DOHH2 (cell line): ENCODE measurements around the gene METTL25.

Experiments
- H3F3A ChIP-seq: fragments of 200-600 bp; sonication (generic), shearing (Covaris generic); 2 replicates; pipeline ENCODE4 v1.6.0; 2016; ENCODE audit warnings: antibody characterized with exemption, mild to moderate bottlenecking; ENCODE audit not compliant: control insufficient read depth, insufficient read depth
- H3K27ac ChIP-seq: fragments of 200-600 bp; sonication (generic); 2 replicates; pipeline ENCODE4 v1.5.1; 2014; ENCODE audit warnings: low read depth, mild to moderate bottlenecking, low read length, moderate library complexity
- H3K27me3 ChIP-seq: fragments of 200-600 bp; sonication (generic); 2 replicates; pipeline ENCODE4 v1.6.1; 2014; ENCODE audit warnings: mild to moderate bottlenecking, low read length, mixed read lengths; ENCODE audit not compliant: control insufficient read depth
- H3K36me3 ChIP-seq: fragments of 200-600 bp; sonication (generic); 2 replicates; pipeline ENCODE4 v1.6.1; 2014; ENCODE audit warnings: mild to moderate bottlenecking, low read length, moderate library complexity, mixed read lengths; ENCODE audit not compliant: control insufficient read depth
- H3K4me1 ChIP-seq: fragments of 200-600 bp; sonication (generic); 2 replicates; pipeline ENCODE4 v1.6.1; 2014; ENCODE audit warnings: mild to moderate bottlenecking, low read length, mixed read lengths; ENCODE audit not compliant: control insufficient read depth
- H3K4me2 ChIP-seq: fragments of 200-600 bp; sonication (generic); 2 replicates; pipeline ENCODE4 v1.6.0; 2014; ENCODE audit warnings: mild to moderate bottlenecking, low read length, moderate library complexity
- H3K4me3 ChIP-seq: fragments of 200-600 bp; sonication (generic); 2 replicates; pipeline ENCODE4 v1.5.1; 2014; ENCODE audit warnings: mild to moderate bottlenecking, low read length, mixed read lengths
- H3K79me2 ChIP-seq: fragments of 200-600 bp; sonication (generic); 2 replicates; pipeline ENCODE4 v1.6.1; 2014; ENCODE audit warnings: mild to moderate bottlenecking, low read length, mixed read lengths; ENCODE audit not compliant: control insufficient read depth
- H3K9me2 ChIP-seq: fragments of 200-600 bp; sonication (generic); replicated peaks from 2 replicates; pipeline ENCODE4 v1.6.1; 2014; ENCODE audit warnings: mild to moderate bottlenecking, low read length, mixed read lengths; ENCODE audit not compliant: control insufficient read depth
- H3K9me3 ChIP-seq: fragments of 200-600 bp; sonication (generic); 2 replicates; pipeline ENCODE4 v1.6.1; 2014; ENCODE audit warnings: antibody characterized with exemption, low read length, mixed read lengths; ENCODE audit not compliant: control insufficient read depth, insufficient read depth
- H4K20me1 ChIP-seq: fragments of 200-600 bp; sonication (generic); 2 replicates; pipeline ENCODE4 v1.6.0; 2014; ENCODE audit warnings: low read depth, mild to moderate bottlenecking, antibody characterized with exemption, low read length, moderate library complexity; ENCODE audit not compliant: control insufficient read depth, insufficient read depth
- EZH2phosphoT487 ChIP-seq: fragments of 200-600 bp; sonication (generic); IDR thresholded peaks from 2 replicates; pipeline ENCODE4 v1.6.1; 2017; ENCODE audit warnings: borderline replicate concordance, mild to moderate bottlenecking, antibody characterized with exemption, low read length, moderate library complexity, mixed read lengths
- TF ChIP-seq, protein P1 (sequence below): fragments of 200-600 bp; sonication (generic); IDR thresholded peaks from one replicate; pipeline ENCODE4 v1.5.1; 2014; ENCODE audit warnings: antibody characterized with exemption, mild to moderate bottlenecking, low read depth, low read length; ENCODE audit not compliant: poor library complexity, severe bottlenecking

The METTL25 gene

DNA sequence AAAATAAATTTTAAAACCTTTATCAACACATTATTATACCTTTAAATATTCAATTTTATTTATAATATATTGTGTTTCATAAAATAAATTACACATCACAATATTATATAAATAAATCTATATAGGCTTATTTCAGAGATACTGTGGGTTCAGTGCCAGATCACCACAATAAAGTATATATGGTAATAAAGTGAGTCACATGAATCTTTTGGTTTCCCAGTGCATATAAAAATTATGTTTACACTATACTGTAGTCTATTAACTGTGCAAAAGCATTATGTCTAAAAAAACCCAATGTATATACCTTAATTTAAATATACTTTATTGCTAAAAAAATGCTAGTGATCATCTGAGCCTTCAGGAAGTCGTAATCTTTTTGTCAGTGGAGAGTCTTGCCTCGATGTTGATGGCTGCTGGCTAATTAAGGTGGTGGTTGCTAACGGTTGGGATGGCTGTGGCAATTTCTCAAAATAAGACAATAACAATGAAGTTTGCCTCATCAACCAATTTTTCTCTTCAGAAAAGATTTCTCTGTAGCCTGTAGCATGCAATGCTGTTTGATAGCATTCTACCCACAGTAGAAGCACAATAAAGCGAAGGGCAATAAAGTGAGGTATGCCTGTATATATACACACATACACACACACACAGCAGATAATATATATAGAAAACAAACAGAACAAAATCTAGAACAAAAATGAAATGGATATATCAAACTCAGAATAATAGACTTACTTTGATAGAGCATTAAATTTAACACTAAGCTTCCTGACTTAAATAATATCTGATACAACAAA, 32.6 kb upstream of the METTL25 start:
- Histone ChIP-seq H3K36me3 (no peaks in the 10 kb centered on the region), H3K27ac (no peak overlapping the region), H3K9me2 (no peaks in the 10 kb centered on the region), H3K4me3 (no peak overlapping the region), H3F3A (no peaks in the 10 kb centered on the region), H3K4me2 (no peak overlapping the region), H3K79me2 (no peaks in the 10 kb centered on the region), H3K9me3 (no peaks in the 10 kb centered on the region), H4K20me1 (no peaks in the 10 kb centered on the region), H3K27me3 (0 out of 2 replicates have a peak, but pooled peaks cover 4% of the 10 kb centered on the region), H3K4me1 (no peaks in the 10 kb centered on the region)
- no peak for TF ChIP-seq EZH2phosphoT487
- TF ChIP-seq, protein P1, sequence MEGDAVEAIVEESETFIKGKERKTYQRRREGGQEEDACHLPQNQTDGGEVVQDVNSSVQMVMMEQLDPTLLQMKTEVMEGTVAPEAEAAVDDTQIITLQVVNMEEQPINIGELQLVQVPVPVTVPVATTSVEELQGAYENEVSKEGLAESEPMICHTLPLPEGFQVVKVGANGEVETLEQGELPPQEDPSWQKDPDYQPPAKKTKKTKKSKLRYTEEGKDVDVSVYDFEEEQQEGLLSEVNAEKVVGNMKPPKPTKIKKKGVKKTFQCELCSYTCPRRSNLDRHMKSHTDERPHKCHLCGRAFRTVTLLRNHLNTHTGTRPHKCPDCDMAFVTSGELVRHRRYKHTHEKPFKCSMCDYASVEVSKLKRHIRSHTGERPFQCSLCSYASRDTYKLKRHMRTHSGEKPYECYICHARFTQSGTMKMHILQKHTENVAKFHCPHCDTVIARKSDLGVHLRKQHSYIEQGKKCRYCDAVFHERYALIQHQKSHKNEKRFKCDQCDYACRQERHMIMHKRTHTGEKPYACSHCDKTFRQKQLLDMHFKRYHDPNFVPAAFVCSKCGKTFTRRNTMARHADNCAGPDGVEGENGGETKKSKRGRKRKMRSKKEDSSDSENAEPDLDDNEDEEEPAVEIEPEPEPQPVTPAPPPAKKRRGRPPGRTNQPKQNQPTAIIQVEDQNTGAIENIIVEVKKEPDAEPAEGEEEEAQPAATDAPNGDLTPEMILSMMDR = no peak

DNA sequence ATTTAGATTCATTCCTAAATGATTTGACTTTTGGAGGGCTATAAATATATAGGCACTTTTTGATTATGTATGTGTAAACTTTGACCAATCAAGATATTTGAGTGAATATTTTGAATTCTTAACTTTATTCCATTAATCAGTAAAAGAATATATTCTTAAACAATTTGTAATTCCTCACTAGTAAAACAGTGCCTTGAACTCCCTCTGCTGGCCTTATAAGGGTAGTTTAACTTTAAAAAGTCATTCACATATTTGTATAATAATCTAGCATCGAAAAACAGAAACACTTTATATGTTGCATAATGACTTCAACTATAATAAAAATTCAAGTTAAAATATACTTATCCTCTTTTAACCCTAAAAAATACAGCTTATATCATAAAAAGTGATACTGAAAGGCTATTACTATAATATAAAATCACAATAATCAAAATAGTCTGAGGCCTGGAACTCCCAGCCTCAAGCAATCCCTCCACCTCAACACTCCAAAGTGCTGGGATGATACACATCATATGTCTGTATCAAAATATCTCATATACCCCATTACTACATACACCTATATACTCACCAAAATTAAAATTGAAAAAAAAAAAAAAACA, 31.3 kb upstream of the METTL25 start:
- Histone ChIP-seq H3K9me3 (no peaks in the 10 kb centered on the region), H3K27ac (no peak overlapping the region), H3K27me3 (peaks cover 11% of the 10 kb centered on the region; the same call in 1 of the 2 replicates), H3K4me1 (no peaks in the 10 kb centered on the region), H4K20me1 (no peaks in the 10 kb centered on the region), H3K4me2 (no peak overlapping the region), H3K36me3 (no peaks in the 10 kb centered on the region), H3K4me3 (no peak overlapping the region), H3K9me2 (no peaks in the 10 kb centered on the region), H3K79me2 (no peaks in the 10 kb centered on the region), H3F3A (no peaks in the 10 kb centered on the region)
- TF ChIP-seq, protein P1 = peak; percentile 60
- no peak for TF ChIP-seq EZH2phosphoT487

DNA sequence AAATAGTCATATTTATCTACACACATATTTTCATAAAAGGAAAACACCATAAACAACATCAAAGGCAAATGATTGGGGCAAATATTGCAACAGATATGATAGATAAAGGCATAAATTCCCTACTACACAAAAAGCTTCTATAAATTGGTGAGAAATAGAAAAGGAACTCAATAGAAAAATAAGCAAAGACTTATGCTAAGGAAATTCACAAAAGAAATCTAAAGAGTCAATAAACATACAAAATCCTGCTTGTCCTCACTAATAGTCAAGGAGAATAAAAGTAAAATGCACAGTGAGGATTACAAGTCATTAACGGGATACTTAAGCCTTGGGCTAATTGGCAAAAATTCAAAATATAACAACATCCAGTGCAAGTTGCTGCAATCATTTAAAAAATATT, 30.5 kb upstream of the METTL25 start:
- no peaks in the 10 kb centered on the region for H3K9me2 ChIP-seq
- H3K27ac ChIP-seq = no peak overlapping the region
- TF ChIP-seq, protein P1 = no peak
- no peak for TF ChIP-seq EZH2phosphoT487
- peaks cover 12% of the 10 kb centered on the region; the same call in 1 of the 2 replicates for H3K27me3 ChIP-seq
- no peaks in the 10 kb centered on the region for H4K20me1 ChIP-seq
- no peaks in the 10 kb centered on the region for H3F3A ChIP-seq
- no peaks in the 10 kb centered on the region for H3K36me3 ChIP-seq
- no peak overlapping the region for H3K4me2 ChIP-seq
- H3K4me1 ChIP-seq = no peaks in the 10 kb centered on the region
- no peaks in the 10 kb centered on the region for H3K9me3 ChIP-seq
- no peaks in the 10 kb centered on the region for H3K79me2 ChIP-seq
- no peak overlapping the region for H3K4me3 ChIP-seq
